IMR-90 (cell line): ENCODE measurements around the gene CEP104. TPM values are rescaled to one million over a fixed set of nuclear protein-coding genes. Genes with fewer than 3 reads are reported as not detected.

ENCODE experiments used
- ATAC-seq: fragments of 200-7000 bp; cut with Tn5 transposase; 2 replicates; pipeline ENCODE4 v1.9.1; 2020; ENCODE audit warnings: low read depth, mild to moderate bottlenecking, moderate library complexity
- BruUV-seq: library from RNA; stranded (reverse); fragments of 400-500 nt; replicated peaks from 2 replicates; lab custom pipeline; 2021; lab: Mats Ljungman, UMichigan
- CTCF ChIA-PET: fragments of 300-600 bp; formaldehyde crosslinking; extraction: SDS; loops from one replicate; lab custom pipeline; 2021; ENCODE audit warnings: antibody characterized with exemption; lab: Yijun Ruan, JAX
- POLR2A ChIA-PET: fragments of 300-600 bp; sonication (Branson Sonifier 250); formaldehyde crosslinking; loops from one replicate; lab custom pipeline; 2022; ENCODE audit warnings: antibody characterized with exemption; ENCODE audit not compliant: unreplicated experiment; lab: Charles Lee
- DNase-seq: peaks from one replicate; pipeline ENCODE4 v3.0.0; 2013
- H2AFZ ChIP-seq: replicated peaks from 2 replicates; pipeline ENCODE3; 2013; ENCODE audit warnings: low read length, mild to moderate bottlenecking; ENCODE audit not compliant: poor library complexity
- H2AK5ac ChIP-seq: 2 replicates; pipeline ENCODE4 v1.6.1; 2013; ENCODE audit warnings: low read depth, low read length, inconsistent platforms
- H2AK9ac ChIP-seq: replicated peaks from 2 replicates; pipeline ENCODE3; 2013; ENCODE audit warnings: mild to moderate bottlenecking, low read depth, low read length, moderate library complexity; ENCODE audit not compliant: poor library complexity
- H2BK120ac ChIP-seq: 2 replicates; pipeline ENCODE4 v1.6.1; 2013; ENCODE audit warnings: low read depth, low read length, inconsistent platforms
- H2BK15ac ChIP-seq: 3 replicates; pipeline ENCODE4 v1.6.1; 2013; ENCODE audit warnings: low read depth, low read length, inconsistent platforms
- H2BK20ac ChIP-seq: 2 replicates; pipeline ENCODE4 v1.6.1; 2013; ENCODE audit warnings: low read depth, mild to moderate bottlenecking, inconsistent platforms, low read length, moderate library complexity
- H2BK5ac ChIP-seq: 2 replicates; pipeline ENCODE4 v1.6.1; 2013; ENCODE audit warnings: mild to moderate bottlenecking, low read depth, low read length, inconsistent platforms; ENCODE audit not compliant: poor library complexity, severe bottlenecking
- H3K14ac ChIP-seq: replicated peaks from 2 replicates; pipeline ENCODE4 v1.6.1; 2013; ENCODE audit warnings: low read depth, low read length, inconsistent platforms
- H3K18ac ChIP-seq: 2 replicates; pipeline ENCODE4 v1.6.1; 2013; ENCODE audit warnings: low read depth, low read length, control low read depth
- H3K23ac ChIP-seq: 2 replicates; pipeline ENCODE4 v1.6.1; 2013; ENCODE audit warnings: low read depth, low read length, inconsistent platforms
- H3K27ac ChIP-seq: 2 replicates; pipeline ENCODE4 v1.5.1; 2013; ENCODE audit warnings: mild to moderate bottlenecking, control low read depth, low read length; ENCODE audit not compliant: insufficient read depth
- H3K27me3 ChIP-seq: 2 replicates; pipeline ENCODE4 v1.6.1; 2013; ENCODE audit warnings: low read length; ENCODE audit not compliant: control insufficient read depth, insufficient read depth
- H3K36me3 ChIP-seq: 2 replicates; pipeline ENCODE4 v1.6.1; 2013; ENCODE audit warnings: low read length, mixed read lengths; ENCODE audit not compliant: control insufficient read depth, insufficient read depth
- H3K4ac ChIP-seq: 2 replicates; pipeline ENCODE4 v1.6.1; 2013; ENCODE audit warnings: low read depth, low read length, inconsistent platforms
- H3K4me1 ChIP-seq: 2 replicates; pipeline ENCODE4 v1.6.1; 2013; ENCODE audit warnings: low read length, mixed read lengths; ENCODE audit not compliant: control insufficient read depth, insufficient read depth
- H3K4me2 ChIP-seq: 2 replicates; pipeline ENCODE4 v1.6.1; 2013; ENCODE audit warnings: low read depth, mild to moderate bottlenecking, control low read depth, low read length, moderate library complexity
- H3K4me3 ChIP-seq: 2 replicates; pipeline ENCODE4 v1.5.1; 2013; ENCODE audit warnings: low read depth, mild to moderate bottlenecking, control low read depth, low read length, moderate library complexity; ENCODE audit not compliant: insufficient read depth
- H3K56ac ChIP-seq: 2 replicates; pipeline ENCODE4 v1.6.1; 2013; ENCODE audit warnings: low read length, inconsistent platforms; ENCODE audit not compliant: insufficient read depth; ENCODE audit errors: extremely low read depth
- H3K79me1 ChIP-seq, 2 experiments: 2 replicates each; pipeline ENCODE4 v1.6.1; 2013; ENCODE audit warnings: low read length in 2 of 2, inconsistent platforms in 1 of 2, low read depth in 1 of 2
- H3K9ac ChIP-seq: 2 replicates; pipeline ENCODE4 v1.6.1; 2013; ENCODE audit warnings: low read depth, low read length, control low read depth
- H3K9me1 ChIP-seq: 2 replicates; pipeline ENCODE4 v1.6.1; 2013; ENCODE audit warnings: low read length, inconsistent platforms; ENCODE audit not compliant: insufficient read depth
- H3K9me3 ChIP-seq: 2 replicates; pipeline ENCODE4 v1.6.1; 2013; ENCODE audit warnings: low read length; ENCODE audit not compliant: control insufficient read depth, insufficient read depth
- H4K20me1 ChIP-seq: 2 replicates; pipeline ENCODE4 v1.6.1; 2013; ENCODE audit warnings: low read length, inconsistent platforms; ENCODE audit not compliant: insufficient read depth
- H4K5ac ChIP-seq: 2 replicates; pipeline ENCODE4 v1.6.1; 2013; ENCODE audit warnings: mild to moderate bottlenecking, low read depth, low read length, control low read depth
- H4K8ac ChIP-seq, 2 experiments: 2 replicates each; pipeline ENCODE4 v1.6.1; 2013; ENCODE audit warnings: low read depth in 2 of 2, low read length in 2 of 2, control low read depth in 1 of 2, inconsistent platforms in 1 of 2
- H4K91ac ChIP-seq: 2 replicates; pipeline ENCODE4 v1.6.1; 2013; ENCODE audit warnings: low read depth, low read length, inconsistent platforms; ENCODE audit not compliant: insufficient read depth
- NFE2L2 ChIP-seq: fragments of 150-350 bp; IDR thresholded peaks from 2 replicates; pipeline ENCODE4 v1.6.1; 2016; ENCODE audit warnings: low read depth, mild to moderate bottlenecking, low read length
- RAD21 ChIP-seq: IDR thresholded peaks from 2 replicates; pipeline ENCODE4 v1.6.1; 2012; ENCODE audit warnings: low read length, improper control_type of control experiment
- WGBS, 2 experiments: methylation state at CpG; one replicate each; pipeline versions ENCODE4 v1.1.5 to v1.1.7; 2013; ENCODE audit warnings: missing lambda C conversion rate in 2 of 2; ENCODE audit not compliant: insufficient read length in 1 of 2; ENCODE audit errors: extremely low coverage in 2 of 2; 5-methylcytosine and 5-hydroxymethylcytosine counted together
- dilution Hi-C: fragments of 300-500 bp; cut with HindIII; formaldehyde crosslinking; loops from one replicate; pipeline ENCODE4 v1.14.3; 2018; ENCODE audit warnings: low sequenced_read_pairs; ENCODE audit not compliant: unreplicated experiment
- in situ Hi-C: fragments of 300-500 bp; cut with MboI; formaldehyde crosslinking; loops from 3 replicates; pipeline ENCODE4 v1.14.3; 2019; ENCODE audit warnings: low sequenced_read_pairs, inconsistent platforms, mixed read lengths
- intact Hi-C: fragments of 100-400 bp; cut with micrococcal nuclease; formaldehyde crosslinking; loops from 2 replicates; pipeline ENCODE4 v1.10.0; 2022
- polyA plus RNA-seq, 3 experiments: library from polyadenylated mRNA; depleted of rRNA; stranded (reverse); fragments of >200 nt; gene quantifications; 2 replicates each; pipeline ENCODE4 v1.2.3, GENCODE V29; 2012; ENCODE audit warnings: low replicate concordance in 1 of 3
- total RNA-seq: library from RNA; depleted of rRNA; stranded (reverse); fragments of >200 nt; gene quantifications from 2 replicates; pipeline ENCODE4 v1.2.3, GENCODE V29; 2012
- TF ChIP-seq, protein P1 (sequence below): fragments of 150-350 bp; IDR thresholded peaks from 2 replicates; pipeline ENCODE4 v1.6.1; 2016; ENCODE audit warnings: low read depth, mild to moderate bottlenecking, low read length, moderate library complexity, borderline replicate concordance

Gene CEP104
- total and polyA plus RNA-seq, 2 of the 4 experiments (the other 2 are of a cell fraction) = 14.3 to 17.5 TPM

DNA sequence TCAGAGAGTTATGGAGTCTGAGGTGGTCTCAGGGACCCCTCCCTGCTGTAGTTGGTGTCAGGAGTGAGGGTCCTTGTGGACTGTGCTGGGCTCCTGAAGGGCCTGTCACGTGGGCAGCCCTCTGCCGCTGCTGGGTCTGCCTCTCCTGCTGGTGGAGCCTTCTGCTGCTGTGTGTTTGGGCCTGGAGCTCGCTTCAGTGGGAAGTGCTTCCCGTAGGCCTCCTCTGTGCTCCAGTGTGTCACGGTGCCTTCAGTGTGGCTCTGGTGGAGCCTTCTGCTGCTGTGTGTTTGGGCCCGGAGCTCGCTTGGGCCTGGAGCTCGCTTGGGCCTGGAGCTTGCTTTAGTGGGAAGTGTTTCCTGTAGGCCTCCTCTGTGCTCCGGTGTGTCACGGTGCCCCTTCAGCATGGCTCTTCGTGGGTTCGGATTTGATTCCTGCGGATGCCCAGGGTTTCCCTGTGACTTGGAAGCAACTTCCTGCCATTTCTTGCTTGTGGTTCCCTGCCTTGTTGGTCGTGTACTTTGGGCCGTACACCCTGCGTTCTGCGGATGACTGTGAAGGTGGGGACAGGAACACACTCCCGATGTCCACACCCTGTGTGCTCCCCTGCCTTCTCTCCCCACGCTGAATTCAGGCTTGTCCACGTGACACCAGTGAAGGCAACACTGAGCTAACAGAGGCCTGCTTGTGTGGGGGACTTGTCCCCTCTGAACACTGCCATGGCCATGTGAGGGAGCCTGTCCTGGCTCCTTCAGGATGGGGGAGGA, 23.6 kb upstream of the CEP104 start (continued):
- TF ChIP-seq, protein P1, sequence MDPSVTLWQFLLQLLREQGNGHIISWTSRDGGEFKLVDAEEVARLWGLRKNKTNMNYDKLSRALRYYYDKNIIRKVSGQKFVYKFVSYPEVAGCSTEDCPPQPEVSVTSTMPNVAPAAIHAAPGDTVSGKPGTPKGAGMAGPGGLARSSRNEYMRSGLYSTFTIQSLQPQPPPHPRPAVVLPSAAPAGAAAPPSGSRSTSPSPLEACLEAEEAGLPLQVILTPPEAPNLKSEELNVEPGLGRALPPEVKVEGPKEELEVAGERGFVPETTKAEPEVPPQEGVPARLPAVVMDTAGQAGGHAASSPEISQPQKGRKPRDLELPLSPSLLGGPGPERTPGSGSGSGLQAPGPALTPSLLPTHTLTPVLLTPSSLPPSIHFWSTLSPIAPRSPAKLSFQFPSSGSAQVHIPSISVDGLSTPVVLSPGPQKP = no peak
- no peak for TF ChIP-seq RAD21

DNA sequence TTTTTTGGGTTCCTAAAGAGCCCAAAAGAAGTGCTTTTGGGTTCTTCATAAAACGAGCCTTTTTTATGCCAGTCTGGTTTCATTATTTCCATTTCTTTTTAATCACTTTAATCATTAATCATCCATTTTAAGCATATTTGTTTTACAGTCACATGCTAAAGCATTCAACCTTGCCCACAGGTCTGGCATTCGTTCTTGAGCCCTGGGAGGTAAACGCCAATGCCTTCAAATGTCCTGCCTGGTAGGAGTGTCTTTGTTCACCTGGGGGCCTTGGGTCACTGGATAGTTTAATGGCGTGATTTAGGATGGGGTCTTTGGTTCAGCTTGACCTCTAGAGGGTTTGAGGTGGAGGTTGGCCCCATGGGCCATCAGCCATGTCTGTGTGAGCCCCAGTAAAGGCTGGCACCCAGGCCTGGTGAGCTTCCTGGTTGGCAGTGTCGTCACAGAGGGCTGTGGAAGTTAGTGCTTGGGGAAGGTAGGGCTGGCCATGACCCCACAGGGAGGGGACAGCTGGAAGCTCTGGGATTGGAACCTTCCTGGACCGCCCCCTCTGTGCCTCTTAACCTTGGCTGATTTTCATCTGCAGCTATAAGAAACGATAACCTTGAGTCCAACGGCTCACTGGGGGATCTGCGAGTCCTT, 22.9 kb upstream of the CEP104 start:
- in situ Hi-C loops = loop anchor here (5.0 kb wide), 1 partner anchor 48 kb away; no protein-coding TSS in a partner anchor
- TF ChIP-seq NFE2L2 = no peak
- H3K79me1 ChIP-seq = no peaks in the 10 kb centered on the region
- no peak overlapping the region for H3K23ac ChIP-seq
- no peak for DNase-seq
- no peak overlapping the region for H3K14ac ChIP-seq
- H2AK5ac ChIP-seq = no peak overlapping the region
- H3K4ac ChIP-seq = no peak overlapping the region
- no CpG with 5 or more reads among the region's 9 CpGs for WGBS, 2 experiments
- dilution Hi-C loops = no loop called here
- CTCF ChIA-PET = no interaction called here
- H4K20me1 ChIP-seq = no peaks in the 10 kb centered on the region
- H2BK15ac ChIP-seq = no peak overlapping the region
- BruUV-seq = no TSS peak
- no peak overlapping the region for H3K4me2 ChIP-seq
- no peak overlapping the region for H2AFZ ChIP-seq
- no peaks in the 10 kb centered on the region for H3K27me3 ChIP-seq
- H3K27ac ChIP-seq = no peak overlapping the region
- peaks cover 20% of the 10 kb centered on the region for H3K36me3 ChIP-seq
- H2BK5ac ChIP-seq = no peak overlapping the region
- no peak overlapping the region for H2BK120ac ChIP-seq
- no peak overlapping the region for H3K4me3 ChIP-seq
- peaks cover 10% of the 10 kb centered on the region for H3K9me3 ChIP-seq
- no peak overlapping the region for H4K5ac ChIP-seq
- H3K9ac ChIP-seq = no peak overlapping the region
- no peak overlapping the region for H3K18ac ChIP-seq
- H2AK9ac ChIP-seq = no peak overlapping the region
- intact Hi-C loops = no loop called here
- no peaks in the 10 kb centered on the region for H3K9me1 ChIP-seq
- H4K91ac ChIP-seq = no peak overlapping the region
- ATAC-seq = no peak
- no peak overlapping the region for H3K56ac ChIP-seq
- no peak overlapping the region for H2BK20ac ChIP-seq
- POLR2A ChIA-PET = no interaction called here
- no peak overlapping the region for H4K8ac ChIP-seq
- no peaks in the 10 kb centered on the region for H3K4me1 ChIP-seq
